Esophagus muscularis mucosa (tissue), 4 donors: Measurements from ENCODE around the gene PRKAR1B. TPM values are rescaled to one million over a fixed set of nuclear protein-coding genes. Genes with fewer than 3 reads are reported as not detected.
"Not testable (repeated sequence)": the region's sequence is repeated elsewhere in the genome, so short reads cannot be mapped to it uniquely, and the experiment has no call there.

Source experiments
- DNase-seq: peaks from one replicate; pipeline ENCODE4 v3.0.0-alpha.2; 2017; ENCODE audit errors: extremely low spot score
- H3K27ac ChIP-seq, 4 donors: fragments of 200-600 bp; sonication (generic); replicated peaks in 1 of 4; 1 replicate in 3 of 4; 2 replicates in 1 of 4; pipeline ENCODE4 v1.5.1; 2016 to 2019; ENCODE audit warnings: mild to moderate bottlenecking in 1 of 4
- H3K27me3 ChIP-seq, 4 donors: fragments of 200-600 bp; sonication (generic); one replicate each; pipeline versions ENCODE4 v1.5.1 to v1.6.0; 2016 to 2019
- H3K36me3 ChIP-seq, 4 donors: fragments of 200-600 bp; sonication (generic); one replicate each; pipeline ENCODE4 v1.5.1; 2016 to 2019
- H3K4me1 ChIP-seq, 4 donors: fragments of 200-600 bp; sonication (generic); one replicate each; pipeline ENCODE4 v1.5.1; 2016 to 2019
- H3K4me3 ChIP-seq, 4 donors: fragments of 200-600 bp; sonication (generic); 1 replicate in 2 of 4; 2 replicates in 2 of 4; pipeline ENCODE4 v1.5.1; 2016 to 2019; ENCODE audit warnings: mild to moderate bottlenecking in 4 of 4, moderate library complexity in 1 of 4
- H3K9me3 ChIP-seq, 4 donors: fragments of 200-600 bp; sonication (generic); 1 replicate in 3 of 4; 2 replicates in 1 of 4; pipeline ENCODE4 v1.5.1; 2016 to 2019
- EP300 ChIP-seq: sonication (generic); formaldehyde crosslinking; IDR thresholded peaks from one replicate; pipeline ENCODE4 v1.6.1; 2017; ENCODE audit warnings: antibody characterized with exemption
- POLR2A ChIP-seq: fragments of 450-650 bp; IDR thresholded peaks from one replicate; pipeline ENCODE4 v1.6.1; 2017; ENCODE audit warnings: antibody characterized with exemption, moderate library complexity, mild to moderate bottlenecking, low read depth
- POLR2AphosphoS5 ChIP-seq, 2 donors: sonication (generic); formaldehyde crosslinking; IDR thresholded peaks; one replicate each; pipeline ENCODE4 v1.6.1; 2017; ENCODE audit warnings: antibody characterized with exemption in 2 of 2
- WGBS: methylation state at CpG from one replicate; pipeline ENCODE4 v1.1.5; 2018; 5-methylcytosine and 5-hydroxymethylcytosine counted together
- intact Hi-C: fragments of 100-400 bp; cut with DNase I; formaldehyde crosslinking; loops from one replicate; pipeline ENCODE4 v1.15.1; 2023
- total RNA-seq, 4 donors: library from RNA; depleted of rRNA; stranded (reverse); fragments of >200 nt; gene quantifications; one replicate each; pipeline versions ENCODE4 v1.1.0 to v1.2.1, GENCODE V29; 2016
- TF ChIP-seq, protein P1 (sequence below), 3 experiments: fragments of 200-600 bp in 2 of 3; fragments of 450-650 bp in 1 of 3; sonication (generic) in 2 of 3; IDR thresholded peaks; one replicate each; pipeline ENCODE4 v1.5.1; 2017 to 2019; ENCODE audit warnings: antibody characterized with exemption in 3 of 3, mild to moderate bottlenecking in 2 of 3, moderate library complexity in 1 of 3

PRKAR1B gene
- total RNA-seq, 4 donors from 2014 or later = 15.4 to 46.9 (median 31.4) TPM

DNA sequence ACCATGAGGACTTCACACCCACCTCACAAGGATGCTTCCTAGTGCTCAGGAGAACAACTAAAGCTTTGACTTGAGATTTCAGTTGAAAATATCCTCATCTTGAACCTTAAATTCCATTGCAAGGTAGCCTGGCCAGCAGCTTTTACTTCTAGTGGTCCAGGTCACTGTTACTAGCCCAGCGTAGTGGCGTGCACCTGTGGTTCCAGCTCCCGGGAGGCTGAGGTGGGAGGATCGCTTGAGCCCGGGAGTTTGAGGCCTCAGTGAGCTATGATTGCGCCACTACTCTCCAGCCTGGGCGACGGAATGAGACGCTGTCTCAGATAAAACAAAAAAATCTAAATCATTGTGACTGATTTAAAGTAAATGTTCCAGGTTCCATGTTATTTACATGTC, 28.3 kb upstream of the PRKAR1B start:
- no peak for DNase-seq
- Histone ChIP-seq H3K4me1 (peaks cover 0 to 13% (median 3%) of the 10 kb centered on the region in 4 donors), H3K4me3 (no peak overlapping the region), H3K27ac (no peak overlapping the region), H3K36me3 (peaks cover 43 to 92% (median 77%) of the 10 kb centered on the region in 4 donors), H3K27me3 (no peaks in the 10 kb centered on the region), H3K9me3 (no peaks in the 10 kb centered on the region)
- intact Hi-C loops = no loop called here
- TF ChIP-seq, protein P1, sequence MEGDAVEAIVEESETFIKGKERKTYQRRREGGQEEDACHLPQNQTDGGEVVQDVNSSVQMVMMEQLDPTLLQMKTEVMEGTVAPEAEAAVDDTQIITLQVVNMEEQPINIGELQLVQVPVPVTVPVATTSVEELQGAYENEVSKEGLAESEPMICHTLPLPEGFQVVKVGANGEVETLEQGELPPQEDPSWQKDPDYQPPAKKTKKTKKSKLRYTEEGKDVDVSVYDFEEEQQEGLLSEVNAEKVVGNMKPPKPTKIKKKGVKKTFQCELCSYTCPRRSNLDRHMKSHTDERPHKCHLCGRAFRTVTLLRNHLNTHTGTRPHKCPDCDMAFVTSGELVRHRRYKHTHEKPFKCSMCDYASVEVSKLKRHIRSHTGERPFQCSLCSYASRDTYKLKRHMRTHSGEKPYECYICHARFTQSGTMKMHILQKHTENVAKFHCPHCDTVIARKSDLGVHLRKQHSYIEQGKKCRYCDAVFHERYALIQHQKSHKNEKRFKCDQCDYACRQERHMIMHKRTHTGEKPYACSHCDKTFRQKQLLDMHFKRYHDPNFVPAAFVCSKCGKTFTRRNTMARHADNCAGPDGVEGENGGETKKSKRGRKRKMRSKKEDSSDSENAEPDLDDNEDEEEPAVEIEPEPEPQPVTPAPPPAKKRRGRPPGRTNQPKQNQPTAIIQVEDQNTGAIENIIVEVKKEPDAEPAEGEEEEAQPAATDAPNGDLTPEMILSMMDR (IDR thresholded peaks at IDR 0.05) = no peak
- TF ChIP-seq EP300 (no peak), POLR2AphosphoS5 (IDR thresholded peaks at IDR 0.05) (no peak), POLR2A (no peak)
- WGBS = 80% methylated on average over 9 of the region's 9 CpGs

DNA sequence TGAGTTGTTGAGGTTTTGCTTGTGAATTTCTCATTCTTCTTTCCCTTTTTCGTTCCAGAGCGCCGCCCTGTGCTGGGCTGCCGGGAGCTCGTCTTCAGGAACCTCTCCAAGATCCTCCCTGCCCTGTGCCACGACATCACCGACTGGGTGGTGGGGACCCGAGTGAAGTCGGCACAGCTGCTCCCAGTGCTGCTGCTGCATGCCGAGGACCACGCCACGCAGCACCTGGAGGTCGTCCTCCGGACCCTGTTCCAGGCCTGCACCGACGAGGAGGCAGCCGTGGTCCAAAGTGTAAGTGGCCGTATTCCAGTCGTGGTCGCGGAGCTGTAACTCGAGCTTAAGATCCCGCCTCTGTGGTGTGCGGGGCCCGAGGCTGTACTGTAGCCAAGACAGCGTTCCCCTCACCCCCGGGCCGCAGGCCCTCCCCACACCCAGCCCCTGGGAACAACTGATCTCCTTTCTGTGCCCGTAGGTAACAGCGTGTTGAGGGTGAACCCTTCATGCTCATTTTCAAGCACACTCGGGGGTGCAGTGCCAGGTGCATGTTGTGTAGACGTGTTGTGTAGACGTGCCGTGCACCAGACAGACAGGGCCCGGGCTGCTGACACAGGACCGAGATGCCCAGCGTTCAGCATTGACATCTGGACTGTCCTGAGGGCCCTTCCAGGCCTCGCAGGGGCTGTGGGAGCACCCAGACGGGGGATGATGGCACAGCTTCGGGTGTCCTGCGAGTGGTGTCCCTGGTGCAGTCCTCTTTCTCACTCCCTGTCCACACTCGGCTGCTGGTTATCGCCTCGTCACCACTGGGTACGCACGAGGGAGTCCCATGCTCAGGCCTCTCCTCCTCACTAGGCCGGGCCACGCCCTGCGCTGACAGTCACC, 27.7 kb upstream of the PRKAR1B start:
- Histone ChIP-seq H3K27me3 (no peaks in the 10 kb centered on the region), H3K27ac (no peak overlapping the region), H3K4me3 (no peak overlapping the region), H3K36me3 (peaks cover 43 to 87% (median 74%) of the 10 kb centered on the region in 4 donors), H3K9me3 (no peaks in the 10 kb centered on the region), H3K4me1 (peaks cover 3 to 20% (median 8%) of the 10 kb centered on the region in 4 donors)
- TF ChIP-seq, protein P1 (IDR thresholded peaks at IDR 0.05) = no peak
- TF ChIP-seq EP300 = no peak
- no peak for TF ChIP-seq POLR2AphosphoS5 (IDR thresholded peaks at IDR 0.05)
- TF ChIP-seq POLR2A = no peak
- intact Hi-C loops = no loop called here
- WGBS = 92% methylated on average over 49 of the region's 49 CpGs
- DNase-seq = no peak

DNA sequence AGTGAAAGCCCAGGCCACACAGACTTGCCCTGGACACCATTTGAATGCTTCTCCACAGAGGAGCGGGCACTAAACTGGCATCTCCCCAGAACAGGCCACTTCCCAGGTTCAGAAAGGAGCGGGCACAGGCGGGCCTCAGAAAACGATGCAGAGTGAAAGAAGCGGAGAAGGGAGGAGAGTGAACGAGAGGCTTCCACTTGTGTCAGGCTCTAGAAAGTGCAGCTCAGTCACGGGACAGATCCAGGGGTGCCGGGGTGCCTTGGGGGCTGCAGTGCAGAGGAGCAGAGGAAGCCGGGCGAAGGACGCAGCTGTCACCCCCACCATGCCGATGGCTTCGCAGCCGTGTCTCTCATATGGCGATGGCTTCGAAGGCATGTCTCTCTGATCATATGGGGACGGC, 26.1 kb upstream of the PRKAR1B start:
- TF ChIP-seq POLR2A = no peak
- TF ChIP-seq POLR2AphosphoS5 (IDR thresholded peaks at IDR 0.05) = no peak
- TF ChIP-seq EP300 = no peak
- TF ChIP-seq, protein P1 (IDR thresholded peaks at IDR 0.05) = no peak
- Histone ChIP-seq H3K4me1 (peaks cover 16 to 36% (median 21%) of the 10 kb centered on the region in 4 donors), H3K27me3 (no peaks in the 10 kb centered on the region), H3K27ac (no peak overlapping the region), H3K4me3 (no peak overlapping the region), H3K9me3 (no peaks in the 10 kb centered on the region), H3K36me3 (peaks cover 42 to 73% (median 63%) of the 10 kb centered on the region in 4 donors)
- 96% methylated on average over 17 of the region's 17 CpGs for WGBS
- intact Hi-C loops = no loop called here
- DNase-seq = no peak

DNA sequence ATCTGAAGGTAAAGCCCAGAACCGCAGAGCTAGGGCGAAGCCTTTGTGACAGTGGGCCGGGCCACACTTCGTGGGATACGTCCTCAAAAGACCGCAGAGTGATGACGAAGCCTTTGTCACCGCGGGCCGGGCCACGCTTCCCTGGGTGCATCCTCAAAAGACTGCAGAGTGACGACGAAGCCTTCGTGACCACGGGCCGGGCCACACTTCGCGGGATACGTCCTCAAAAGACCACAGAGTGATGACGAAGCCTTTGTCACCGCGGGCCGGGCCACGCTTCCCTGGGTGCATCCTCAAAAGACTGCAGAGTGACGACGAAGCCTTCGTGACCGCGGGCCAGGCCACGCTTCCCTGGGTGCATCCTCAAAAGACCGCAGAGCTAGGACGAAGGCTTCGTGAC, 25.2 kb upstream of the PRKAR1B start:
- intact Hi-C loops, H3K4me3 ChIP-seq, H3K9me3 ChIP-seq, DNase-seq, H3K27ac ChIP-seq, H3K27me3 ChIP-seq: not testable (repeated sequence)
- Histone ChIP-seq H3K4me1 (peaks cover 16 to 27% (median 21%) of the 10 kb centered on the region in 4 donors), H3K36me3 (peaks cover 33 to 63% (median 54%) of the 10 kb centered on the region in 4 donors)
- WGBS = 89% methylated on average over 33 of the region's 33 CpGs

DNA sequence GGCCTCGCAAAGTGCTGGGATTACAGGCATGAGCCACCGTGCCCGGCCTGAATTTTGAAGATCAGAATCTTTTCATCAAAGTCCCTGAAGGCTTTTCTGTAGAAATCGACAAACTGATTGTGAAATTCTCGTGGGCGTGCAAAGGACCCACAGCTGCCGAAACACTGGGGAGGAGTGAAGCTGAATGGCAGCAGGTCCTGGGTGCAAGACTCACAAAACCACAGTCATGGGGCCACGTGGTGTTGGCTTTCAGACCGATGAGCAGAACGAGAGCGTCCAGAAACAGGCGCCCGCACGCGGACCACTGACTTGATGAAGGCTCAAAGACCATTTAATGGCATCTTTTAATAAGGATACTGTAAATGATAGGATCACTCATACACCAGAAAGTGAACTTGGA, 24.7 kb upstream of the PRKAR1B start:
- WGBS = 91% methylated on average over 15 of the region's 15 CpGs
- Histone ChIP-seq H3K36me3 (peaks cover 29 to 59% (median 50%) of the 10 kb centered on the region in 4 donors), H3K27me3 (no peaks in the 10 kb centered on the region), H3K9me3 (no peaks in the 10 kb centered on the region), H3K4me1 (peaks cover 16 to 23% (median 19%) of the 10 kb centered on the region in 4 donors), H3K27ac (no peak overlapping the region), H3K4me3 (no peak overlapping the region)
- DNase-seq = no peak
- no peak for TF ChIP-seq EP300
- no peak for TF ChIP-seq POLR2A
- TF ChIP-seq, protein P1 (IDR thresholded peaks at IDR 0.05) = no peak
- TF ChIP-seq POLR2AphosphoS5 (IDR thresholded peaks at IDR 0.05) = no peak
- intact Hi-C loops = no loop called here
